Endothelial cell of umbilical vein (primary cell): ENCODE data around the gene UNC13D. TPM values are rescaled to one million over a fixed set of nuclear protein-coding genes. Genes with fewer than 3 reads are reported as not detected.

Experiments used
- BruUV-seq: library from RNA; stranded (reverse); fragments of 400-500 nt; replicated peaks from 2 replicates; lab custom pipeline; 2021; lab: Mats Ljungman, UMichigan
- CTCF ChIA-PET: fragments of 300-600, 350-600 bp; sonication (Branson Sonifier 250); formaldehyde crosslinking; loops from one replicate; lab custom pipeline; 2021; ENCODE audit warnings: antibody characterized with exemption, inconsistent platforms; lab: Charles Lee
- POLR2A ChIA-PET: fragments of 300-600, 350-600 bp; sonication (Branson Sonifier 250); formaldehyde crosslinking; loops from one replicate; lab custom pipeline; 2021; ENCODE audit warnings: antibody characterized with exemption, inconsistent platforms; lab: Charles Lee
- DNase-seq: peaks from one replicate; pipeline ENCODE4 v3.0.0-alpha.2; 2011; ENCODE audit warnings: low read depth, low spot score
- FAIRE-seq: peaks from 2 replicates; lab custom pipeline; 2011; peaks lifted over from hg19 to GRCh38; lab: Jason Lieb, UNC
- H2AFZ ChIP-seq: 2 replicates; pipeline ENCODE4 v1.6.0; 2012; ENCODE audit warnings: low read depth, low read length, control low read depth, inconsistent platforms
- H3K27ac ChIP-seq: 2 replicates; pipeline ENCODE4 v1.5.1; 2011; ENCODE audit warnings: low read depth, mild to moderate bottlenecking, control low read depth, low read length, moderate library complexity; ENCODE audit not compliant: insufficient read depth
- H3K27me3 ChIP-seq, 2 experiments: 2 replicates each; pipeline versions ENCODE4 v1.6.0 to v1.6.1; 2011; ENCODE audit warnings: low read length in 2 of 2, mixed read lengths in 1 of 2; ENCODE audit not compliant: control insufficient read depth in 2 of 2, insufficient read depth in 2 of 2
- H3K36me3 ChIP-seq, 2 experiments: 2 replicates in 1 of 2; 3 replicates in 1 of 2; pipeline ENCODE4 v1.5.1; 2011; ENCODE audit warnings: low read length in 2 of 2, mild to moderate bottlenecking in 1 of 2, moderate library complexity in 1 of 2; ENCODE audit not compliant: control insufficient read depth in 2 of 2, insufficient read depth in 2 of 2; ENCODE audit errors: extremely low read depth in 1 of 2
- H3K4me1 ChIP-seq: 3 replicates; pipeline ENCODE4 v1.5.1; 2011; ENCODE audit warnings: mild to moderate bottlenecking, low read length; ENCODE audit not compliant: control insufficient read depth, insufficient read depth; ENCODE audit errors: extremely low read depth
- H3K4me2 ChIP-seq: 2 replicates; pipeline ENCODE4 v1.6.1; 2011; ENCODE audit warnings: low read length, control low read depth, mixed read lengths; ENCODE audit not compliant: insufficient read depth
- H3K4me3 ChIP-seq, 3 experiments: fragments of 200-600 bp in 1 of 3; sonication (generic), shearing (Covaris generic) in 1 of 3; replicated peaks in 1 of 3; 2 replicates each; pipeline ENCODE4 v1.5.1; 2011 to 2016; ENCODE audit warnings: control low read depth in 3 of 3, low read length in 3 of 3, mild to moderate bottlenecking in 2 of 3, inconsistent platforms in 1 of 3, low read depth in 1 of 3, moderate library complexity in 1 of 3; ENCODE audit not compliant: insufficient read depth in 1 of 3
- H3K79me2 ChIP-seq: 2 replicates; pipeline ENCODE4 v1.6.0; 2012; ENCODE audit warnings: low read length, inconsistent platforms; ENCODE audit not compliant: control insufficient read depth, insufficient read depth
- H3K9ac ChIP-seq: replicated peaks from 2 replicates; pipeline ENCODE3; 2011; ENCODE audit warnings: low read length, control low read depth; ENCODE audit not compliant: insufficient read depth; ENCODE audit errors: extremely low read depth
- H3K9me1 ChIP-seq: replicated peaks from 3 replicates; pipeline ENCODE4 v1.6.0; 2011; ENCODE audit warnings: mild to moderate bottlenecking, low read length; ENCODE audit not compliant: control insufficient read depth, insufficient read depth; ENCODE audit errors: extremely low read depth
- H3K9me3 ChIP-seq: replicated peaks from 2 replicates; pipeline ENCODE4 v1.5.1; 2012; ENCODE audit warnings: low read length, inconsistent platforms; ENCODE audit not compliant: control insufficient read depth, insufficient read depth
- H4K20me1 ChIP-seq: replicated peaks from 2 replicates; pipeline ENCODE3; 2011; ENCODE audit warnings: mild to moderate bottlenecking, low read length; ENCODE audit not compliant: control insufficient read depth, insufficient read depth; ENCODE audit errors: extremely low read depth
- CTCF ChIP-seq, 2 donors: IDR thresholded peaks; 1 replicate in 1 of 2; 2 replicates in 1 of 2; pipeline ENCODE4 v1.5.1; 2011; ENCODE audit warnings: low read length in 2 of 2, mild to moderate bottlenecking in 2 of 2, moderate library complexity in 2 of 2, control low read depth in 1 of 2, inconsistent platforms in 1 of 2, low read depth in 1 of 2; ENCODE audit not compliant: insufficient read depth in 1 of 2; ENCODE audit errors: extremely low read depth in 1 of 2
- EZH2 ChIP-seq: IDR thresholded peaks from 2 replicates; pipeline ENCODE4 v1.6.1; 2012; ENCODE audit warnings: borderline replicate concordance, low read depth, mild to moderate bottlenecking, moderate library complexity, low read length, inconsistent platforms; ENCODE audit not compliant: severe bottlenecking
- FOS ChIP-seq: IDR thresholded peaks from 2 replicates; pipeline ENCODE4 v1.6.1; 2011; ENCODE audit warnings: mild to moderate bottlenecking, low read length, moderate library complexity, borderline replicate concordance; ENCODE audit not compliant: insufficient read depth
- GATA2 ChIP-seq: IDR thresholded peaks from 2 replicates; pipeline ENCODE4 v1.7.0; 2011; ENCODE audit warnings: low read depth, mild to moderate bottlenecking, moderate library complexity, mixed read lengths, low read length; ENCODE audit not compliant: insufficient read length, insufficient read depth
- JUN ChIP-seq: IDR thresholded peaks from 2 replicates; pipeline ENCODE4 v1.6.1; 2011; ENCODE audit warnings: borderline replicate concordance, low read depth; ENCODE audit not compliant: insufficient read length, insufficient read depth
- MAX ChIP-seq: IDR thresholded peaks from 2 replicates; pipeline ENCODE4 v1.6.1; 2011; ENCODE audit not compliant: insufficient read depth, insufficient read length
- MYC ChIP-seq: IDR thresholded peaks from one replicate; pipeline ENCODE4 v1.6.1; 2011; ENCODE audit warnings: mild to moderate bottlenecking, low read depth, low read length
- POLR2A ChIP-seq: IDR thresholded peaks from 2 replicates; pipeline ENCODE4 v1.6.1; 2012; ENCODE audit warnings: low read depth, mild to moderate bottlenecking, control low read depth, low read length
- POLR2AphosphoS5 ChIP-seq: IDR thresholded peaks from 2 replicates; pipeline ENCODE4 v1.6.1; 2012; ENCODE audit warnings: low read depth, mild to moderate bottlenecking, control low read depth, low read length, moderate library complexity; ENCODE audit not compliant: insufficient read depth
- dilution Hi-C: fragments of 300-500 bp; cut with MboI; formaldehyde crosslinking; loops from one replicate; pipeline ENCODE4 v1.15.0; 2019; ENCODE audit warnings: low sequenced_read_pairs; ENCODE audit not compliant: extremely low pct_ligation_motif_present
- intact Hi-C: fragments of 100-400 bp; cut with micrococcal nuclease; formaldehyde crosslinking; loops from one replicate; pipeline ENCODE4 v1.10.0; 2022
- polyA plus RNA-seq, 4 experiments: library from polyadenylated mRNA; depleted of rRNA in 3 of 4; stranded (reverse) in 3 of 4; unstranded in 1 of 4; fragments of >200 nt; gene quantifications; 2 replicates each; pipeline versions ENCODE4 v1.2.1 to v1.2.3, GENCODE V29; 2011 to 2012; ENCODE audit warnings: missing spikeins in 1 of 4
- total RNA-seq: library from RNA; stranded (reverse); gene quantifications from 2 replicates; pipeline ENCODE4 v1.2.3, GENCODE V29; 2021

The UNC13D gene
- total and polyA plus RNA-seq, 2 donors (not counting 3 experiments of a cell fraction or from before 2014, with no cell fraction given) = 6.9 to 14.9 TPM

- CTCF ChIA-PET = no interaction called here
- no peak overlapping the region for H3K9ac ChIP-seq
- BruUV-seq = no TSS peak
- H3K9me1 ChIP-seq = no peaks in the 10 kb centered on the region
- no peaks in the 10 kb centered on the region for H4K20me1 ChIP-seq
- no peak overlapping the region for H2AFZ ChIP-seq
- no peaks in the 10 kb centered on the region for H3K9me3 ChIP-seq
- POLR2A ChIA-PET = no interaction called here
- no peak overlapping the region for H3K27ac ChIP-seq
- peaks cover 3% of the 10 kb centered on the region for H3K4me1 ChIP-seq
- DNase-seq (no peak), FAIRE-seq (no peak)
- H3K27me3 ChIP-seq = no peaks in the 10 kb centered on the region
- H3K4me3 ChIP-seq = no peak overlapping the region
- H3K36me3 ChIP-seq = peaks cover 0 to 30% of the 10 kb centered on the region in 2 experiments
- no peak overlapping the region for H3K4me2 ChIP-seq
- intact Hi-C loops (no loop called here), dilution Hi-C loops (no loop called here)
- no peaks in the 10 kb centered on the region for H3K79me2 ChIP-seq
- no peak for TF ChIP-seq JUN
- no peak for TF ChIP-seq CTCF (IDR thresholded peaks at IDR 0.05; ENCODE audit: extremely low read depth in 1 of 2, insufficient read depth in 1 of 2, low read depth in 1 of 2, low read length in 2 of 2)
- TF ChIP-seq MYC = no peak
- TF ChIP-seq GATA2 = no peak
- no peak for TF ChIP-seq MAX
- no peak for TF ChIP-seq POLR2A
- no peak for TF ChIP-seq POLR2AphosphoS5
- no peak for TF ChIP-seq FOS
- TF ChIP-seq EZH2 = no peak
Observed at GRCh38 chr17:75810216-75810615, 34.0 kb downstream of the UNC13D start.
